Sigmoid colon (tissue), 7 donors: ENCODE measurements around the gene NGF. TPM values are rescaled to one million over a fixed set of nuclear protein-coding genes. Genes with fewer than 3 reads are reported as not detected.
"Not testable (repeated sequence)": the region's sequence is repeated elsewhere in the genome, so short reads cannot be mapped to it uniquely, and the experiment has no call there.

Experiments used
- DNase-seq: peaks from one replicate; pipeline ENCODE4 v3.0.0-alpha.2; 2019
- H3K27ac ChIP-seq, 4 donors: fragments of 200-600 bp; sonication (generic); one replicate each; pipeline ENCODE4 v1.5.1; 2016 to 2019; ENCODE audit warnings: mild to moderate bottlenecking in 1 of 4
- H3K27me3 ChIP-seq, 3 donors: fragments of 200-600 bp; sonication (generic); one replicate each; pipeline ENCODE4 v1.5.1; 2019; ENCODE audit warnings: mild to moderate bottlenecking in 1 of 3
- H3K36me3 ChIP-seq, 4 donors: fragments of 200-600 bp; sonication (generic); one replicate each; pipeline ENCODE4 v1.5.1; 2016 to 2019
- H3K4me1 ChIP-seq, 4 donors: fragments of 200-600 bp; sonication (generic); one replicate each; pipeline ENCODE4 v1.5.1; 2017 to 2019
- H3K4me3 ChIP-seq, 4 donors: fragments of 200-600 bp; sonication (generic); one replicate each; pipeline ENCODE4 v1.5.1; 2017 to 2019; ENCODE audit warnings: mild to moderate bottlenecking in 2 of 4, moderate library complexity in 1 of 4
- H3K9me3 ChIP-seq, 4 donors: fragments of 200-600 bp in 3 of 4; sonication (generic) in 3 of 4; one replicate each; pipeline versions ENCODE4 v1.5.1 to v1.6.1; 2013 to 2019
- CTCF ChIP-seq, 4 experiments: fragments of 450-650 bp in 3 of 4; fragments of 200-600 bp in 1 of 4; IDR thresholded peaks; one replicate each; pipeline ENCODE4 v1.5.1; 2016 to 2019; ENCODE audit warnings: antibody characterized with exemption in 4 of 4, mild to moderate bottlenecking in 3 of 4, moderate library complexity in 2 of 4
- EP300 ChIP-seq, 4 donors: sonication (generic); formaldehyde crosslinking; IDR thresholded peaks; one replicate each; pipeline ENCODE4 v1.6.1; 2017; ENCODE audit warnings: antibody characterized with exemption in 4 of 4
- POLR2A ChIP-seq, 2 donors: fragments of 450-650 bp; IDR thresholded peaks; one replicate each; pipeline ENCODE4 v1.6.1; 2016; ENCODE audit warnings: antibody characterized with exemption in 2 of 2, mild to moderate bottlenecking in 2 of 2, moderate library complexity in 2 of 2
- POLR2AphosphoS5 ChIP-seq, 4 donors: sonication (generic); formaldehyde crosslinking; IDR thresholded peaks; one replicate each; pipeline ENCODE4 v1.6.1; 2017; ENCODE audit warnings: antibody characterized with exemption in 4 of 4
- WGBS, 2 donors: extraction: QIAGEN DNeasy Blood & Tissue Kit; methylation state at CpG; one replicate each; pipeline ENCODE4 v1.1.7; 2013; 5-methylcytosine and 5-hydroxymethylcytosine counted together
- intact Hi-C: fragments of 100-400 bp; cut with DNase I; formaldehyde crosslinking; loops from one replicate; pipeline ENCODE4 v1.15.1; 2023
- polyA plus RNA-seq, 3 donors: library from polyadenylated mRNA; stranded (reverse); fragments of 200-250 nt; gene quantifications; one replicate each; pipeline ENCODE4 v1.2.3, GENCODE V29; 2013
- total RNA-seq, 4 donors: library from RNA; depleted of rRNA; stranded (reverse); fragments of >200 nt; gene quantifications; one replicate each; pipeline ENCODE4 v1.1.0, GENCODE V29; 2016
- donor health status: healthy with polysubstance abuse.
- donor health status: Bipolar disorder and iron deficiency.
- donor health status: healthy.

Gene NGF
- total RNA-seq: 1 to 10 TPM in 3 of 4 donors, under 1 TPM in 1; 0.83 to 5.6 (median 4.7) TPM
- 1 to 10 TPM in 1 of 3 donors, not detected in 2; 1.3 TPM for polyA plus RNA-seq

- H3K36me3 ChIP-seq: no peaks in the 10 kb centered on the region
- H3K27me3 ChIP-seq: peaks cover 0 to 10% (median 10%) of the 10 kb centered on the region in 3 donors
- intact Hi-C loops: no loop called here
- DNase-seq: peak; percentile 77
- WGBS, 2 donors: 2 to 4% methylated on average over 69 of the region's 69 CpGs
- peak; percentile 15 to 22 for TF ChIP-seq POLR2A (IDR thresholded peaks at IDR 0.05)
- TF ChIP-seq EP300 (IDR thresholded peaks at IDR 0.05): no peak
- TF ChIP-seq CTCF (IDR thresholded peaks at IDR 0.05): no peak
- TF ChIP-seq POLR2AphosphoS5 (IDR thresholded peaks at IDR 0.05): peak; percentile 41 to 69 (median 60)
- peak within 1 kb of the TSS; percentile 42 to 60 (median 54) for H3K4me3 ChIP-seq
- peak within 1 kb of the TSS; percentile 65 to 79 (median 69) for H3K27ac ChIP-seq
- H3K4me1 ChIP-seq: peaks cover 0 to 27% (median 23%) of the 10 kb centered on the region in 4 donors
- H3K9me3 ChIP-seq: no peaks in the 10 kb centered on the region
Observed at GRCh38 chr1:115337633-115338456, at the start of gene NGF. Gene NGF (minus strand): TSS chr1:115338249. CDS start chr1:115286795, 51,454 bp downstream.

GRCh38 chr1:115383455-115383854, 45.4 kb upstream of the NGF start:
- H3K27me3 ChIP-seq, H3K9me3 ChIP-seq, H3K27ac ChIP-seq, intact Hi-C loops, H3K4me1 ChIP-seq, DNase-seq, H3K4me3 ChIP-seq, H3K36me3 ChIP-seq: not testable (repeated sequence)
- 99 to 100% methylated on average over 2 of the region's 2 CpGs for WGBS, 2 donors

- TF ChIP-seq POLR2A (IDR thresholded peaks at IDR 0.05) (no peak), POLR2AphosphoS5 (IDR thresholded peaks at IDR 0.05) (no peak), EP300 (IDR thresholded peaks at IDR 0.05) (no peak), CTCF (IDR thresholded peaks at IDR 0.05) (no peak)
- H3K27ac ChIP-seq: no peak overlapping the region
- H3K27me3 ChIP-seq: no peaks in the 10 kb centered on the region
- no peak overlapping the region for H3K4me3 ChIP-seq
- peaks cover 0 to 9% (median 0%) of the 10 kb centered on the region in 4 donors for H3K4me1 ChIP-seq
- no peak for DNase-seq
- 86 to 89% methylated on average over 4 of the region's 4 CpGs for WGBS, 2 donors
- intact Hi-C loops: no loop called here
- no peaks in the 10 kb centered on the region for H3K36me3 ChIP-seq
- no peaks in the 10 kb centered on the region for H3K9me3 ChIP-seq
Observed at GRCh38 chr1:115379943-115380342, 41.9 kb upstream of the NGF start.

- intact Hi-C loops: no loop called here
- 20 to 49% methylated on average over 2 of the region's 2 CpGs for WGBS, 2 donors
Observed at GRCh38 chr1:115377411-115377810, 39.4 kb upstream of the NGF start.

More at GRCh38 chr1:115377411-115377810, 39.4 kb upstream of the NGF start:
- Histone ChIP-seq H3K27me3 (no peaks in the 10 kb centered on the region), H3K4me3 (no peak overlapping the region), H3K9me3 (no peaks in the 10 kb centered on the region), H3K27ac (no peak overlapping the region), H3K36me3 (no peaks in the 10 kb centered on the region), H3K4me1 (peaks cover 0 to 9% (median 0%) of the 10 kb centered on the region in 4 donors)
- no peak for DNase-seq
- TF ChIP-seq POLR2A (IDR thresholded peaks at IDR 0.05) (no peak), POLR2AphosphoS5 (IDR thresholded peaks at IDR 0.05) (no peak), CTCF (IDR thresholded peaks at IDR 0.05) (no peak), EP300 (IDR thresholded peaks at IDR 0.05) (no peak)
